ENCODE data around the gene INCA1.

- no peak for TF ChIP-seq SUZ12 (IDR thresholded peaks at IDR 0.05; ENCODE audit: extremely low read depth, insufficient read depth, insufficient read length)
- no peak for TF ChIP-seq YY1 (IDR thresholded peaks at IDR 0.05; ENCODE audit: insufficient read depth, insufficient read length)
- no peak for TF ChIP-seq ZNF274 (IDR thresholded peaks at IDR 0.05; ENCODE audit: low read depth, low read length)
Measured at GRCh38 chr17:4959261-4959965, 37.9 kb downstream of the INCA1 start.
